NK-92 treated with Interleukin-12 subunit alpha and Interleukin-12 subunit beta, amount 100 ng/mL, for 24 hours (cell line): ENCODE data around the gene CFAP69.
"Not testable (repeated sequence)": the region's sequence is repeated elsewhere in the genome, so short reads cannot be mapped to it uniquely, and the experiment has no call there.

Source experiments
- DNase-seq: peaks from one replicate; lab custom pipeline; 2025; lab: John Stamatoyannopoulos, UW

Gene CFAP69

GRCh38 chr7:90270431-90271178, 25.6 kb downstream of the CFAP69 start:
- DNase-seq, result no peak

- DNase-seq, result no peak
These were observed 26.8 kb downstream of the CFAP69 start for GRCh38 chr7:90271753-90272152.

- DNase-seq, result no peak
These were observed 27.3 kb downstream of the CFAP69 start for GRCh38 chr7:90272242-90272641.

GRCh38 chr7:90274161-90274560, 29.2 kb downstream of the CFAP69 start:
- no peak for DNase-seq

GRCh38 chr7:90276033-90276728, 31.2 kb downstream of the CFAP69 start:
- no peak for DNase-seq

GRCh38 chr7:90288154-90288553, 43.2 kb downstream of the CFAP69 start:
- no peak for DNase-seq

GRCh38 chr7:90290244-90291113, 45.5 kb downstream of the CFAP69 start:
- no peak for DNase-seq

GRCh38 chr7:90298145-90299038, 53.4 kb downstream of the CFAP69 start:
- no peak for DNase-seq

GRCh38 chr7:90303241-90303640, 58.3 kb downstream of the CFAP69 start:
- no peak for DNase-seq

GRCh38 chr7:90309872-90310271, 64.9 kb downstream of the CFAP69 start:
- DNase-seq, result no peak

GRCh38 chr7:90311175-90311574, 66.2 kb downstream of the CFAP69 start:
- DNase-seq, result no peak

GRCh38 chr7:90312745-90313144, 67.8 kb downstream of the CFAP69 start:
- no peak for DNase-seq

GRCh38 chr7:90313907-90314306, 68.9 kb downstream of the CFAP69 start:
- no peak for DNase-seq

- no peak for DNase-seq
These were observed 75.0 kb downstream of the CFAP69 start for GRCh38 chr7:90320014-90320413.

- no peak for DNase-seq
These were observed 75.4 kb downstream of the CFAP69 start for GRCh38 chr7:90320418-90320800.

- DNase-seq, result no peak
These were observed 76.0 kb downstream of the CFAP69 start, which contains the start of gene FAM237B for GRCh38 chr7:90320801-90321494. FAM237B (minus strand) TSS chr7:90321304; CDS start chr7:90319748, 1,556 bp downstream.

GRCh38 chr7:90322837-90323236, 77.9 kb downstream of the CFAP69 start:
- DNase-seq, result no peak

GRCh38 chr7:90326500-90326899, 81.5 kb downstream of the CFAP69 start:
- DNase-seq, result no peak

- no peak for DNase-seq
These were observed 89.3 kb downstream of the CFAP69 start for GRCh38 chr7:90334193-90334843.

- DNase-seq, result not testable (repeated sequence)
These were observed 90.0 kb downstream of the CFAP69 start for GRCh38 chr7:90334926-90335325.
